Dendritic cell treated with granulocyte-macrophage colony-stimulating factor and Interleukin-4, amounts not matched to agents 40 ng/mL and 50 ng/mL, for 4 days (primary cell): Measurements from ENCODE around the gene ATP2A1.
A peak's percentile ranks its signal among the peaks of the same experiment; 100 is the strongest.
"Not testable (repeated sequence)": the region's sequence is repeated elsewhere in the genome, so short reads cannot be mapped to it uniquely, and the experiment has no call there.

ENCODE experiments used
- H3K27ac Mint-ChIP-seq: one replicate; pipeline ENCODE4 v1.8.0; 2022; ENCODE audit warnings: mild to moderate bottlenecking, mixed read lengths
- H3K27me3 Mint-ChIP-seq: one replicate; pipeline ENCODE4 v1.8.0; 2022; ENCODE audit warnings: mild to moderate bottlenecking, mixed read lengths
- H3K36me3 Mint-ChIP-seq: one replicate; pipeline ENCODE4 v1.8.0; 2022; ENCODE audit warnings: low read depth, mixed read lengths
- H3K4me1 Mint-ChIP-seq: one replicate; pipeline ENCODE4 v1.8.0; 2022; ENCODE audit warnings: low read depth, mixed read lengths
- H3K4me3 Mint-ChIP-seq: one replicate; pipeline ENCODE4 v1.8.0; 2022; ENCODE audit warnings: mild to moderate bottlenecking, moderate library complexity, mixed read lengths
- H3K9me3 Mint-ChIP-seq: one replicate; pipeline ENCODE4 v1.8.0; 2022; ENCODE audit warnings: mixed read lengths
- intact Hi-C: fragments of 100-400 bp; cut with micrococcal nuclease; formaldehyde crosslinking; loops from one replicate; pipeline ENCODE4 v1.15.0; 2022

The ATP2A1 gene

DNA sequence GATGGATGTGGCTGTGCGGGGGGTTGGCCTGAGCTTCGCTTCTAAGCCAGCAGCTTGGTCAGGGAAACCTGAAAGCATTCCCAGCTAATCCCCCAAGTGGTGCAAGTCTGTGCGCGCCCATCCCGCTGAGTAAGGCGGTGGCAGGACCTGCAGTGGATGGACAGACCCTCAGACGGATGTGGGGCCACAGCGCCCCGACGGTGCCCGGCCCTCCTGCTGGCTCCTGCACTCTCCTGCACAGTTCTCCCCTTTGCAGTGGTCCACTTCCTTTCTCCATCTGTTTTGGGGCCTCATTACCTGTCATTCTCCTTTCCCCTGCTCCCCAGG lies 2.3 kb downstream of the ATP2A1 start:
- Mint-ChIP-seq H3K9me3 (no peaks in the 10 kb centered on the region), H3K27ac (no peak overlapping the region), H3K36me3 (peaks cover 8% of the 10 kb centered on the region), H3K4me3 (peak overlapping the region; percentile 76), H3K4me1 (peaks cover 34% of the 10 kb centered on the region), H3K27me3 (peaks cover 38% of the 10 kb centered on the region)
- intact Hi-C loops, result no loop called here

DNA sequence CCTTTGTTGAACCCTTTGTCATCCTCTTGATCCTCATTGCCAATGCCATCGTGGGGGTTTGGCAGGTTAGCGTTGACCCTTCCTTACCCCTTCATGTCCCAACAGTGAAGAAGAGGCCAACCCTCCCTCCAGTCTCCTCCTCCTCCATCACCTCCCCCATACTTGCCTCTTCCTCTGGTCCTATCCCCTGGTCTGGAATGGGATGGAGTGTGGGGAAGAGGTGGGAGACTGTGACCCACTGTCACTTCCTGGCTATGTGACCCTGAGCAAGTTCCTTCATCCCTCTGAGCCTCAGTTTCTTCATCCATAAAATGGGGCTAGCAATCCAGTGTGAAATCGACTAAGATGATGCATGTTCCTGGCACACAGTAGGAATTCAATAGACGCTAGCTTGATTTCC lies 2.7 kb downstream of the ATP2A1 start:
- H3K9me3 Mint-ChIP-seq, result no peaks in the 10 kb centered on the region
- H3K4me1 Mint-ChIP-seq, result peaks cover 34% of the 10 kb centered on the region
- intact Hi-C loops, result no loop called here
- H3K27ac Mint-ChIP-seq, result no peak overlapping the region
- H3K36me3 Mint-ChIP-seq, result peaks cover 6% of the 10 kb centered on the region
- H3K27me3 Mint-ChIP-seq, result peaks cover 38% of the 10 kb centered on the region
- H3K4me3 Mint-ChIP-seq, result peak overlapping the region; percentile 33

DNA sequence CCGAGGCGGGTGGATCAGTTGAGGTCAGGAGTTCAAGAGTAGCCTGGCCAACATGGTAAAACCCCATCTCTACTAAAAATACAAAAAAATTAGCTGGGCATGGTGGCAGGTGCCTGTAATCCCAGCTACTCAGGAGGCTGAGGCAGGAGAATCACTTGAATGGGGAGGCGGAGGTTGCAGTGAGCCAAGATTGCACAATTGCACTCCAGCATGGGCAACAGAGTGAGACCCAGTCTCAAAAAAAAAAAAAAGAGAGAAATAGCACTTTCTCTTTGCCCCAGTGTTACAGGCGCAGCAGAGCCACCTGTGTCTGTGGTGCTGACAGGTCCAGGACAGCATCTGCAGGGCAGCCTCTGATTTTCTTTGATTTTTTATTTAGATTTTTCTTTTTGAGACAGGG lies 3.3 kb downstream of the ATP2A1 start:
- H3K36me3 Mint-ChIP-seq, H3K27ac Mint-ChIP-seq, intact Hi-C loops, H3K9me3 Mint-ChIP-seq, H3K4me3 Mint-ChIP-seq: not testable (repeated sequence)
- Mint-ChIP-seq H3K27me3 (peaks cover 38% of the 10 kb centered on the region), H3K4me1 (peaks cover 28% of the 10 kb centered on the region)

GRCh38 chr16:28882551-28883160 lies 4.4 kb downstream of the ATP2A1 start:
- Mint-ChIP-seq H3K4me3 (no peak overlapping the region), H3K4me1 (peaks cover 19% of the 10 kb centered on the region), H3K9me3 (no peaks in the 10 kb centered on the region), H3K27me3 (peaks cover 37% of the 10 kb centered on the region), H3K36me3 (no peaks in the 10 kb centered on the region), H3K27ac (no peak overlapping the region)
- intact Hi-C loops, result no loop called here

DNA sequence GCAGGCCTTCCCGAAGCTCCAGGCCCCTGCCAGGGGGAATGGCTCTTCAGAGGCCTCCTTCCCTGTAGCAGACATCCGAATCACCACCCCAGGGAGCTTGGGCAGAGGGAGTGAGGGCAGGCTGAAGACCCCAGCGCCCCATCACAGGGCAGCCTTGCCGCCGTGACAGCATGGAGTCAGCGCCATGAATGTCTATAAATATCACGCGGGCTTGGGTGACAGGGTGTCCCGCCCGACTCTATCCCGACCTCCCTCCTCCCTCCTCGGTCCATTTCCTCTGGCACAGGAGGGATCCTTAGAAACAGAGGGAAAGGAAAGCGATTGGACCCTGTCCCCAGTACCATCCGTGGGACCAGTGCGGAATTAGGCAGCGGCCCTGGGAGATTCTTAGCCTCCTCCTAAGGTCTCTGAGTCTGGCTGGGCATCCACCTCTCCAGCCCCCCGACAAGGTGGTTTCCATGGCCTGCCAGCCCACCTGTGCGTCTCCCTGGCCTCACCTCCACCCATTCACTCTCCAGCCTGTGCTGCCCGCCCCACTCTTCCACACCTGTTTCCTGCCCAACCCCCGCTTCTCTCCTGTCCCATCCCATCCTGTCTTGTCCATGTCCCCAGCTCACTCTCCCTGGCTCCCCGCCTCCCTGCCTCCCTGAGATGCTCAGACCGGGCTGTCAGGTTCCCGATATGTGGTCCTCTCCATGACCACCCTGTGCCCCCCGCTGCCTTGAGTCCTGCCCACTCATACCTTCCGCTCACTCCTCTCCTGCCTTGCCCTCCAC lies 5.1 kb downstream of the ATP2A1 start:
- Mint-ChIP-seq H3K27ac (no peak overlapping the region), H3K4me3 (no peak overlapping the region), H3K36me3 (no peaks in the 10 kb centered on the region), H3K4me1 (peaks cover 19% of the 10 kb centered on the region), H3K27me3 (peaks cover 31% of the 10 kb centered on the region), H3K9me3 (no peaks in the 10 kb centered on the region)
- intact Hi-C loops, result no loop called here

DNA sequence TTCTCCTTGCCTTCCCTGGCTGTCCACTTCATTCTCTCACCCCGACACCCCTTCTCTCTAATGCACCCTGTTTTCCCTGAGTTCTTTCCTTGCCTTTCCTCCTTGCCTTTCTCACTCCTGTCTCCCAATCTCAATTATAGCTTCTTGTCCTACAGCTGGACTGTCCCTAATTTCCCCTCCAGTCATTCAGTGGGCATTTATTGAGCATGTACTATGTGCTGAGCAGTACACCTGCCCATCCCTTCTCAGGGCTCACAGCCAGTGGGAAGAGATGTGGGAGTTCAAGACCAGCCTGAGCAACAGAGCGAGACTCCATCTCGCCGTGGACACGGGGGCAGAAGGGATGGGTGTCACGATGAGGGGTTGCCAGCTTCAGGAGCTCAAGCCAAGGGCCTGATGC lies 5.8 kb downstream of the ATP2A1 start:
- no peak overlapping the region for H3K27ac Mint-ChIP-seq

GRCh38 chr16:28886945-28887344 lies 8.7 kb downstream of the ATP2A1 start:
- H3K9me3 Mint-ChIP-seq, result no peaks in the 10 kb centered on the region
- intact Hi-C loops, result no loop called here
- no peak overlapping the region for H3K4me3 Mint-ChIP-seq
- H3K4me1 Mint-ChIP-seq, result no peaks in the 10 kb centered on the region
- peaks cover 7% of the 10 kb centered on the region for H3K27me3 Mint-ChIP-seq
- no peak overlapping the region for H3K27ac Mint-ChIP-seq
- H3K36me3 Mint-ChIP-seq, result no peaks in the 10 kb centered on the region

More for the DNA sequence above, 5.8 kb downstream of the ATP2A1 start:
- Mint-ChIP-seq H3K27me3 (peaks cover 26% of the 10 kb centered on the region), H3K36me3 (no peaks in the 10 kb centered on the region), H3K4me3 (no peak overlapping the region), H3K4me1 (peaks cover 17% of the 10 kb centered on the region), H3K9me3 (no peaks in the 10 kb centered on the region)
- intact Hi-C loops, result no loop called here

- H3K36me3 Mint-ChIP-seq, H3K27me3 Mint-ChIP-seq, H3K9me3 Mint-ChIP-seq, H3K4me1 Mint-ChIP-seq, H3K4me3 Mint-ChIP-seq, intact Hi-C loops, H3K27ac Mint-ChIP-seq: not testable (repeated sequence)
These were observed 12.1 kb downstream of the ATP2A1 start for GRCh38 chr16:28890355-28890754.

DNA sequence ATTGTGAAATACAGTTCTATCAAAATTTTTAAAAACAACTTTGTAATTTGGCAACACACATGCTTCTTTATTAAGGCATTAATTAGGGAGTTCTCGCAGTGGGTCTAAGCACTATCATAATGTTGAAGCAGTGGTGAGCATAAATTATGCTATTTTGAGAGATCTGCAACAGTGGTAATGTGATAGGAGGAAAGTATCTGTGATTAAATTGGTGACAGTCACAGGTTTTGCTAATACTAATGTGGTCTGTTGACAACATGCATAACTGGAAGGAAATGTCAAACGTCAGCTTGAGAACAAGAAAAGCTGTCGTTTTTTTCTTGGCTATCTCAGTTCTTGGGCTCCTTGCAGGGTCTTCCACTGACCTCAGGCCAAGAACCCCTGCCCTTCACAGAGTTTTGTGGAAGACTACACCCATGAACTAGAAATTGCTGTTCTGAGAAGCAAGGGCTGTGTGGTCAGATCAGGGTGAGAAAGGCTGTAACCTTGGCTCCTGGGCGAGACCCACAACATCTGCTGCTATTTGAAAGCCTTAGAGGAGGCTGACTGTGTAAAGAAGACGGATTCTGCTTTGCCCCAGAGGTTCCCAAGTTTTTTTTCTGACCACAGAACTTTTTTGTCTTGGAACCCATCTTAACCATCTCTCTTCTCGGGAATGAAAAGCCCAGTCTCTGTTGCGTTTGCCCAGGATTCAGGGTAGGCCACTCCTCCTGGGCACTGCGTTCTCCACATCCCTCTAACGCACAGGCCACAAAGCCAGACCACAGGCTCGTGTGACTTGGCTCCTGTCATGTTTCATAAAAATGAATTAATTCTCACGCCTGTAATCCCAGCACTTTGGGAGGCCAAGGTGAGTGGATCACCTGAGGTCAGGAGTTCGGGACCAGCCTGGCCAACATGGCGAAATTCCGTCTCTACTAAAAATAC lies 13.9 kb downstream of the ATP2A1 start:
- Mint-ChIP-seq H3K4me3 (no peak overlapping the region), H3K36me3 (no peaks in the 10 kb centered on the region), H3K27me3 (no peaks in the 10 kb centered on the region), H3K4me1 (no peaks in the 10 kb centered on the region), H3K27ac (no peak overlapping the region), H3K9me3 (no peaks in the 10 kb centered on the region)
- intact Hi-C loops, result no loop called here

- Mint-ChIP-seq H3K9me3 (no peaks in the 10 kb centered on the region), H3K4me3 (no peak overlapping the region), H3K27me3 (no peaks in the 10 kb centered on the region), H3K36me3 (no peaks in the 10 kb centered on the region), H3K4me1 (no peaks in the 10 kb centered on the region), H3K27ac (no peak overlapping the region)
- intact Hi-C loops, result no loop called here
These were observed 15.0 kb downstream of the ATP2A1 start for GRCh38 chr16:28893291-28893690.

DNA sequence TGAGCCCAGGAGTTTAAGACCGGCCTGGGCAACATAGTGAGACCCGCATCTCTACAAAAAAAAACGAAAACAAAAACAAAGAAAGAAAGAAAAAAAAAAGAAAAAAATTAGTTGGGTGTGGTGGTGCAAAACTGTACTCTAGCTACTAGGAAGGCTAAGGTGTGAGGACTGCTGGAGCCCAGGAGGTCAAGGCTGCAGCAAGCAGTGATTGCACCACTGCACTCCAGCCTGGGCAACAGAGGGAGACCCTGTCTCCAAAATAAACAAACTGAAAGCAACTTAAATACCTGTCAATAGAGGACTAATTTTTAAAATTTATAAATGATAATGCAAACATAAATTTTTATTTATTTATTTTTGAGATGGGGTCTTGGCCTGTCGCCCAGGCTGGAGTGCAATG lies 17.3 kb downstream of the ATP2A1 start:
- Mint-ChIP-seq H3K4me3 (no peak overlapping the region), H3K4me1 (no peaks in the 10 kb centered on the region), H3K27me3 (no peaks in the 10 kb centered on the region), H3K36me3 (no peaks in the 10 kb centered on the region), H3K27ac (no peak overlapping the region), H3K9me3 (no peaks in the 10 kb centered on the region)
- intact Hi-C loops, result no loop called here

DNA sequence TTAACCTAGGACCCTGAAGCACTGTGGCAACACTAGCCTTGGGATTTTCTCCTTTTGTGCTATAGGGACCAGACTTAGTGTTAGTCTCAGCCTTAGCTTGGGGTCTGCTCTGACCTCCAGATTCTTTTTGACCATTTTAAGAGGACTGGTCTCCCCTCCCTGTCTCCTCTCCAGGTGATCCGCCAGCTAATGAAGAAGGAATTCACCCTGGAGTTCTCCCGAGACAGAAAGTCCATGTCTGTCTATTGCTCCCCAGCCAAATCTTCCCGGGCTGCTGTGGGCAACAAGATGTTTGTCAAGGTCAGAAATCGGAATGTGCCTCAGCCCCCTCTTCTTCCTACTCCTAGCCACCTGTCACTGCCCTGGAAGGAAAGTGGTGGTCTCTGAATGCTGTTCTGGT lies 19.5 kb downstream of the ATP2A1 start:
- Mint-ChIP-seq H3K4me3 (no peak overlapping the region), H3K27me3 (no peaks in the 10 kb centered on the region), H3K36me3 (no peaks in the 10 kb centered on the region), H3K9me3 (no peaks in the 10 kb centered on the region), H3K4me1 (peaks cover 11% of the 10 kb centered on the region), H3K27ac (no peak overlapping the region)
- intact Hi-C loops, result no loop called here

DNA sequence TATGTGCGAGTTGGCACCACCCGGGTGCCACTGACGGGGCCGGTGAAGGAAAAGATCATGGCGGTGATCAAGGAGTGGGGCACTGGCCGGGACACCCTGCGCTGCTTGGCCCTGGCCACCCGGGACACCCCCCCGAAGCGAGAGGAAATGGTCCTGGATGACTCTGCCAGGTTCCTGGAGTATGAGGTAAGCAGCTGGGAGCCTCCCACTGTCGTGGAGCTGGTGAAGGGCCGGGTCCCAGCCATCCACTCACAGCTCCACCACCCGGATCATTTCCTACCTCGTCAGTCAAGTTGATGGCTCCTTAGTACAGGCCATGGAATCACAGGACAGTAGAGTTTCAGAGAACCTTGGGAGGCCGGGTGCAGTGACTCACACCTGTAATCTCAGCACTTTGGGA lies 20.0 kb downstream of the ATP2A1 start:
- intact Hi-C loops, result no loop called here
- H3K9me3 Mint-ChIP-seq, result no peaks in the 10 kb centered on the region
- H3K4me3 Mint-ChIP-seq, result no peak overlapping the region
- no peaks in the 10 kb centered on the region for H3K27me3 Mint-ChIP-seq
- H3K27ac Mint-ChIP-seq, result no peak overlapping the region
- no peaks in the 10 kb centered on the region for H3K36me3 Mint-ChIP-seq
- H3K4me1 Mint-ChIP-seq, result peaks cover 15% of the 10 kb centered on the region

- Mint-ChIP-seq H3K27me3 (no peaks in the 10 kb centered on the region), H3K27ac (no peak overlapping the region), H3K4me1 (peaks cover 20% of the 10 kb centered on the region), H3K4me3 (no peak overlapping the region), H3K9me3 (no peaks in the 10 kb centered on the region), H3K36me3 (peaks cover 5% of the 10 kb centered on the region)
- intact Hi-C loops, result no loop called here
These were observed 20.7 kb downstream of the ATP2A1 start for GRCh38 chr16:28898942-28899341.
